ENCODE data around the gene PRLH. TPM values are rescaled to one million over a fixed set of nuclear protein-coding genes. Genes with fewer than 3 reads are reported as not detected.

The PRLH gene
- total RNA-seq, 1 donor = not detected

DNA sequence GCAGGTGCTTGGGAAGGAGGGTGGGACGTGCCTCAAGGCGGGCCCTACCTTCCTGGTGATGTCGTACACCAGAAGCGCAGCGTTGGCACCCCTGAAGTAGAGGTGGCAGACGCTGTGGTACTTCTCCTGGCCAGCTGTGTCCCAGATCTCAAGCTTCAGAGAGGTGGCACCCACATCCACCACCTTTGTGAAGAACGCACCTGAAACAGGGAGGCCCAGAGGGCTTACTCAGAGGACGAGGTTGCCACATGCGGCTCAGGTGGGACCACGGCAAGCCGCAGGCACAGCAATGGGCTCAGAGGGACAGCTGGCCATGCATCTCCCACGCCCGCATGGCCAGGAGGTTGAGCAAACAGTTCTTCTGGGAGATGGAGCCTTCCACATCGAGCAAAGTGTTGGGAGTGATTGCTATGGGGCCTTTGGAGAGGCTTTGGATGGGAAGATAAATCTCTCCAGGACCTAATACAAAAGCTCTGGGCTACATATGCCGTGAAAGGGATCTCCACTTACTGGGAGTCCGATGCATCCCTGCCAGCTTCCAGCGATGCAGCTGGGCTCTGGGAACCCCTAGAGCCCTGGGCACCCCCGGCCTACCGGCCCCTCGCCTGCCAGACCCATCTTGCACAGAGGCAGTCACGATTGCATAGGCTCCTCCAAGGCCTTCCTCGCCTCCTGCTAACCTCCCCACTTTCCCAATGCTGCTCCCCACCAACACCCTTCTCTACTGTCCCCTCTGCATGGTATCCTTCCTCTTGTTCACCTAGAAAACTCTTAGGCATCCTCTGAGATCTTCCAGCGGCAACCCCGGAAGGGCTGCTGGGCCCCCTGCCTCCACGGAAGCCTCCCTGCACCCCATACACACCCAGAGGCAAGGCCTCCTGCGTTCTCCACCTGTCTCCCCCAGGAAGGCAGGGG lies 11.8 kb downstream of the PRLH start:
- H3K4me3 ChIP-seq (ENCODE audit: low read depth, low read length) = no peak overlapping the region
- TF ChIP-seq, protein P1, sequence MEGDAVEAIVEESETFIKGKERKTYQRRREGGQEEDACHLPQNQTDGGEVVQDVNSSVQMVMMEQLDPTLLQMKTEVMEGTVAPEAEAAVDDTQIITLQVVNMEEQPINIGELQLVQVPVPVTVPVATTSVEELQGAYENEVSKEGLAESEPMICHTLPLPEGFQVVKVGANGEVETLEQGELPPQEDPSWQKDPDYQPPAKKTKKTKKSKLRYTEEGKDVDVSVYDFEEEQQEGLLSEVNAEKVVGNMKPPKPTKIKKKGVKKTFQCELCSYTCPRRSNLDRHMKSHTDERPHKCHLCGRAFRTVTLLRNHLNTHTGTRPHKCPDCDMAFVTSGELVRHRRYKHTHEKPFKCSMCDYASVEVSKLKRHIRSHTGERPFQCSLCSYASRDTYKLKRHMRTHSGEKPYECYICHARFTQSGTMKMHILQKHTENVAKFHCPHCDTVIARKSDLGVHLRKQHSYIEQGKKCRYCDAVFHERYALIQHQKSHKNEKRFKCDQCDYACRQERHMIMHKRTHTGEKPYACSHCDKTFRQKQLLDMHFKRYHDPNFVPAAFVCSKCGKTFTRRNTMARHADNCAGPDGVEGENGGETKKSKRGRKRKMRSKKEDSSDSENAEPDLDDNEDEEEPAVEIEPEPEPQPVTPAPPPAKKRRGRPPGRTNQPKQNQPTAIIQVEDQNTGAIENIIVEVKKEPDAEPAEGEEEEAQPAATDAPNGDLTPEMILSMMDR (IDR thresholded peaks at IDR 0.05; ENCODE audit: insufficient read depth, low read length) = no peak
- DNase-seq (ENCODE audit: low read depth) = no peak

DNA sequence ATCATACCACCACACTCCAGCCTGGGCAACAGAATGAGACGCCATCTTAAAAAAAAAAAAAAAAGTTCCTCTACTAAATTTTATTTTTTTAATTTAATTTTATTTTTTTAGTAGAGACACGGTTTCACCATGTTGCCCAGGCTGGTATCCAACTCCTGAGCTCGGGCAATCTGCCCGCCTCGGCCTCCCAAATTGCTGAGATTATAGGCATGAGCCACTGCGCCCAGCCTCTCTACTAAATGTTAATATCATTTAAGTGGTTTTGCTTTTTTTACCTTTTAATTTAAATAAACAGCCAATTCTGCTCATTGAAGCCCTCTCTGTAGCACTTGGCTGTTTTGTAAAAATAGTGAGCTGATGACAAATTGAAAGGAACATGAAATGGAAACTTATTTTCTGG lies 15.0 kb downstream of the PRLH start:
- no peak overlapping the region for H3K4me3 ChIP-seq (ENCODE audit: low read depth, low read length)
- DNase-seq (ENCODE audit: low read depth) = no peak
- TF ChIP-seq, protein P1 (IDR thresholded peaks at IDR 0.05; ENCODE audit: insufficient read depth, low read length) = no peak

DNA sequence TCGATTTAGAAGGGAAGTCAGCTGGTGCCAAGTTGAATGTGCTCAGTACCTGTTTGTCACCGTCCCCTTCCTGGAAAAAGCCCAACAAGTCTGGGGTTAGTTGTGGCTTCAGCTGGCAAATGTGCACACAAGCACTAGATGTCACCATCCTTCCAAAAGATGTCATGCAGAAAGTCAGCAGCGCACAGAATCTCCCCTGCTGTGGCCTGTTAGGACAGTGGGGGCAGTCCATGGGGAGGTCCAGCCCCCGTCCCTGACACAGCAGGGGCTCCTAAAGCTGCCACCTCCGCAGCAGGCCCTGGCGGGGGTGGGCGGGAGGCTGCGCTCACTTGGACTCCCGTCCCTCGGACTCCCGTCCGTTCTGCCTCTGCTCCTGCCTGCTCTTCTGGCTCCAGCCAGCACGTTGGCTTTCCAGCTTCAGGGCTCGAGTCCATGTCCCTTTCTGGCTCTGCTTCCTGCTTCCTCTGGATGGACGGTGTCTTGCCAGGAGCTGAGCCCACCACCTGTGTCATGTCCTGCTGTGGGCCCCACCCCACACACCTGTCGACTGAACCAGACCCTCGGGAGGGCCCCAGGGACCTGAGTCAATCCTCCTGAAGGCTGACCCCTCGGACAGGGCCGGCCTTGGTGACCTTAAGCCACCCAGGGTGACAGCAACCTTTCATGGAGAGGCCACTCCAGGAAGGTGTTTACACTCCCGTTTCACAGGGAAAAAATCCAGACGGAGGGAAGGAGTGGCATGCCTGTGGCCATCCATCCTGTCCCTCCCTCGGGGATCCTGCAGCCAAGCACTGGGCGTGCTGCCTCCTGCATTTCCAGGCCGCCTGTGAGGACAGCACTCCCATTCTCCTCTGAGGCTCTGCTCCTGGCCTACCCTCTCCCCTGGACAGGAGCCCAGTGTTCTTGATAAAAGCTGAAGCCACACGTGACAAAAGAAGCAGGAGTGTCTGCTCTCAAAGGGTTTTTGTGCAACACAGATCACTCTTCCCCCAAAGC lies 15.7 kb downstream of the PRLH start:
- H3K4me3 ChIP-seq (ENCODE audit: low read depth, low read length) = peak overlapping the region; percentile 17
- TF ChIP-seq, protein P1 (IDR thresholded peaks at IDR 0.05; ENCODE audit: insufficient read depth, low read length) = peak; percentile 44
- DNase-seq (ENCODE audit: low read depth) = peak; percentile 67

DNA sequence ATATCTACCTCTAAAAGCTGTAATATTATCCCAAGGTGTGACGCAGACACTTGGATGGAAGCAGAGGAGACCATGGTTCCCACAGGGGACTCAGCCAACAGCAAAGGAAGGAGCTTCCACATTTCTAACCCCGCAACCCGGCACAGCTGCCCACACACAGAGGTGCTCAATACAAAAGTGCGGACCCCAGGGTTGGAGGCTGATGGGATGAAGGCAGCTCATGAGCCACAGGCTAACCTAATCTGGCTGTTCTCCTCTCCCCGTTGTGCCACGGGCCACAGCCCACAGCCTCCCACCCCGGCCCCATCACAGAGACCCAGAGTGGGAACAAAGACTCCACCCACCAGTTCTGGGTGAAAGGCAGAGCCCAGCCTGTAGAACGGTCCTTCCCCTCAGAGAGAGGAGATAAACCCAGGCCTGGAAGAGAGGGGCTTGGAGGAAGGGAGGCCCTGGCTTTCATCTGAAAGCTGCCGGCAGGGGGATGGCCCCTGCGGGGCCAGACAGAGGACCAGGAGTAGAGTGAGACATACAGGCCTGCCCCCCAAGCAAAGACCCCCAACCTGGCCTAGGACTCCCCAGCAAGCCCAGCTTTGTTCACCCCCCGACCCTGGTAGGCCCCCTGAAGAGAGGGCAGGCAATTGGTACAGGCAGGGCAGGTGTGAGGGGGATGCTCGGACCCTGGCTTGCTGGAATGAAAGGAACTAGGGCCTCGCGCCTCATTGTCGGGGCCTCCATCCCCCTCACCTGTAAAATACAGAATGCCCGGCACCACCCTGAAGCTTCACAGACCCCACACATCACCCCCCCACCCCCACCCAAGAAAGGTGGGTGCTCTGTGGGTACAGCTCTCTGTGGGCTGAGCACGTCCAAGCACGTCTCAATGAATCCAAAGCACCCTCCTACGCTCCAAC lies 17.3 kb downstream of the PRLH start:
- no peak for DNase-seq (ENCODE audit: low read depth)
- no peak overlapping the region for H3K4me3 ChIP-seq (ENCODE audit: low read depth, low read length)
- TF ChIP-seq, protein P1 (IDR thresholded peaks at IDR 0.05; ENCODE audit: insufficient read depth, low read length) = no peak

DNA sequence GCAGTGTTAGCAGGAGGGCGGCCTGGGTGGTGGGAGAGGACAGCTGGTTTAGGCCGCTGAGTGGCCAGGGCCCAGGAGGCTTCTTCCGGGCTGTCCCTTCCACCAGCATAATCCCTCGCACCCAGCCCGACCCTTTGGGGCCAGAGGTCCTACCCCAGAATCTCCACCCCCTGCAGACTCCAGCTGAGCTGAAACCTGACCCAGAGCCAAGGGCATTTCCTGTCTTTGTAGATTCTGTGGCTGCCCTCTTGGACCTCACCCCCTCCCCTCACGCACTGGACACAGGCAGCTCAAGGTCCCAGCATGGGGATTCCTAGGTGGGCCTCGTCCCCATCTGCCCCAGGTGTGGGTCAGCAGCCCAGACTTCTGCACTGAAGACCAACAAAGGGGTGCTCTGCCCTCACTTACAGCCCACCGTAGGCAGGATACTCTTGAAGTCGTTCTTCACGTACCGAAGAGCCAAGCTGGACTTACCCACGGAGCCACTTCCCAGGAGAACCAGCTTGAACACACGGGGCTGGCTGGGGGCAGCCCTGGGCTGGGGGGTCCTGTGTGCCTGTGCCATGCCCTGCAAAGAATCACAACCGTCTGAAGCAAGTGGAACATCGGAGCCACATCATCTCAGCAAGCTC lies 19.3 kb downstream of the PRLH start:
- TF ChIP-seq, protein P1 (IDR thresholded peaks at IDR 0.05; ENCODE audit: insufficient read depth, low read length) = no peak
- no peak overlapping the region for H3K4me3 ChIP-seq (ENCODE audit: low read depth, low read length)
- no peak for DNase-seq (ENCODE audit: low read depth)

All from fibroblast of the aortic adventitia (primary cell).